Stimulated activated CD8-positive, alpha-beta memory T cell treated with anti-CD3 and anti-CD28 coated beads, Interleukin-7, amount 100 ng/mL, for 1 hour (primary cell): ENCODE measurements around the gene HRK.

Source experiments
- DNase-seq, 2 donors: peaks; one replicate each; pipeline ENCODE4 v3.0.0-alpha.2; 2020; ENCODE audit warnings: low read depth in 2 of 2

The HRK gene

GRCh38 chr12:116898669-116899068, 17.4 kb upstream of the HRK start:
- DNase-seq, result no peak

- no peak for DNase-seq
Measured at GRCh38 chr12:116897476-116897875, 16.2 kb upstream of the HRK start.

GRCh38 chr12:116896411-116896924, 15.2 kb upstream of the HRK start:
- DNase-seq, result no peak

GRCh38 chr12:116894913-116895312, 13.7 kb upstream of the HRK start:
- no peak for DNase-seq

GRCh38 chr12:116892349-116893140, 11.3 kb upstream of the HRK start:
- no peak for DNase-seq

GRCh38 chr12:116891019-116891418, 9.8 kb upstream of the HRK start:
- no peak for DNase-seq

- no peak for DNase-seq
Measured at GRCh38 chr12:116890330-116890729, 9.1 kb upstream of the HRK start.

GRCh38 chr12:116887897-116888296, 6.7 kb upstream of the HRK start:
- DNase-seq, result no peak

GRCh38 chr12:116887244-116887643, 6.0 kb upstream of the HRK start:
- no peak for DNase-seq

- no peak for DNase-seq
Measured at GRCh38 chr12:116885491-116885890, 4.2 kb upstream of the HRK start.

- DNase-seq, result no peak
Measured at GRCh38 chr12:116884871-116885270, 3.6 kb upstream of the HRK start.

GRCh38 chr12:116882742-116883141, 1.5 kb upstream of the HRK start:
- DNase-seq, result no peak

- no peak for DNase-seq
Measured at GRCh38 chr12:116881877-116882507, 751 bp upstream of the HRK start.

- no peak for DNase-seq
Measured at GRCh38 chr12:116880817-116881324, 370 bp downstream of the HRK start.

- DNase-seq, result no peak
Measured at GRCh38 chr12:116880213-116880816, 926 bp downstream of the HRK start.

- no peak for DNase-seq
Measured at GRCh38 chr12:116879509-116880212, 1.6 kb downstream of the HRK start.

GRCh38 chr12:116878567-116879508, 2.4 kb downstream of the HRK start:
- no peak for DNase-seq

GRCh38 chr12:116876151-116876869, 4.9 kb downstream of the HRK start:
- no peak for DNase-seq

- DNase-seq, result no peak
Measured at GRCh38 chr12:116874324-116874995, 6.8 kb downstream of the HRK start.

GRCh38 chr12:116870306-116870705, 10.9 kb downstream of the HRK start:
- DNase-seq, result no peak
